K562 (cell line): ENCODE results near the gene DOCK4.

ENCODE experiments used
- CBX5 ChIP-seq: IDR thresholded peaks from 2 replicates; pipeline ENCODE4 v1.6.1; 2014; ENCODE audit warnings: low read depth, borderline replicate concordance
- CCAR2 ChIP-seq: fragments of 200-400 bp; formaldehyde crosslinking; IDR thresholded peaks from 2 replicates; pipeline ENCODE4 v1.6.1; 2017; ENCODE audit warnings: mild to moderate bottlenecking, low read depth, low read length
- FOXP1 ChIP-seq: sonication (generic); formaldehyde crosslinking; IDR thresholded peaks from 2 replicates; pipeline ENCODE4 v1.8.0; 2022; ENCODE audit warnings: mild to moderate bottlenecking, missing genetic modification reagents
- KLF16 ChIP-seq: IDR thresholded peaks from 2 replicates; pipeline ENCODE4 v1.6.1; 2016; ENCODE audit warnings: antibody characterized with exemption
- PML ChIP-seq: IDR thresholded peaks from 2 replicates; pipeline ENCODE4 v1.6.1; 2012; ENCODE audit warnings: low read length, inconsistent platforms
- SIN3A ChIP-seq, 2 experiments: fragments of 150-350 bp in 1 of 2; IDR thresholded peaks; 2 replicates each; pipeline ENCODE4 v1.6.1; 2011 to 2016; ENCODE audit warnings: borderline replicate concordance in 2 of 2, low read depth in 2 of 2, low read length in 2 of 2, mild to moderate bottlenecking in 2 of 2, moderate library complexity in 2 of 2; ENCODE audit not compliant: control insufficient read depth in 1 of 2
- TAF15 ChIP-seq: fragments of 200-400 bp; formaldehyde crosslinking; IDR thresholded peaks from 2 replicates; pipeline ENCODE4 v1.6.1; 2017; ENCODE audit warnings: mild to moderate bottlenecking, low read depth, low read length, moderate library complexity
- ZFP36 ChIP-seq: fragments of 150-350 bp; IDR thresholded peaks from 2 replicates; pipeline ENCODE4 v1.6.1; 2018; ENCODE audit warnings: low read length, low read depth; ENCODE audit not compliant: partially characterized antibody
- ZNF354B ChIP-seq: fragments of 250-450 bp; sonication (Bioruptor Pico); IDR thresholded peaks from 2 replicates; pipeline ENCODE4 v1.4.0; 2020
- TF ChIP-seq, protein P1 (sequence below): sonication (generic); formaldehyde crosslinking; IDR thresholded peaks from 2 replicates; pipeline ENCODE4 v1.8.0; 2022; ENCODE audit warnings: mild to moderate bottlenecking, low read depth, missing genetic modification reagents
- TF ChIP-seq, protein P2 (sequence below): fragments of 250-450 bp; sonication (Bioruptor Pico); IDR thresholded peaks from 2 replicates; pipeline ENCODE4 v1.4.0; 2020; ENCODE audit warnings: mild to moderate bottlenecking, moderate library complexity
- TF ChIP-seq, protein P3 (sequence below), 2 experiments: fragments of 450-650 bp; formaldehyde crosslinking in 1 of 2; IDR thresholded peaks; 2 replicates each; pipeline versions ENCODE4 v1.4.0 to v1.6.1; 2014 to 2020; ENCODE audit warnings: mild to moderate bottlenecking in 2 of 2, borderline replicate concordance in 1 of 2, low read depth in 1 of 2
- TF ChIP-seq, protein P4 (sequence below), 3 experiments: IDR thresholded peaks in 2 of 3; conservative IDR thresholded peaks in 1 of 3; 2 replicates each; pipeline ENCODE4 v1.5.1; 2011 to 2012; ENCODE audit warnings: low read length in 3 of 3, mild to moderate bottlenecking in 3 of 3, control low read depth in 2 of 3, improper control_type of control experiment in 1 of 3, inconsistent platforms in 1 of 3, low read depth in 1 of 3, mixed read lengths in 1 of 3, moderate library complexity in 1 of 3; ENCODE audit not compliant: insufficient read depth in 2 of 3

DNA sequence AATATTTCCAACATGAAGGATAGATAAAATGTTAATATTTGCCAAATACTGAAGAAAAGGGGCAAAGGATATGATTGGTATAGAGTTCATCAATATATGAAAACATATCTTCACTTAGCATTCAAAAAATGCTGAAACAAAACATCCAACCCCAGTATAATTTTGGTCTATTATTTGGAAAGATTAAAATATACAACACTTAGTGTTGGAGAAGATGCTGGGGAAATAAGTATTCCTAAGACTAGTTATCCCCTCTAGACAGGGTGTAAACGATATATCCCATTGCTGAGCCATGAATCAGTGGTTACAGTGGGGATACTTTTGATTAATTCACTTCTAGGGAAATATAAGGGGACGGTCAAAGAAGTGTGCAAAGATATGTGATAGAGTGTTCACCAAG is 456.6 kb downstream of the DOCK4 start:
- TF ChIP-seq PML: no peak
- no peak for TF ChIP-seq ZNF354B (CRISPR knock-in tag)
- TF ChIP-seq ZFP36: no peak
- TF ChIP-seq, protein P1, sequence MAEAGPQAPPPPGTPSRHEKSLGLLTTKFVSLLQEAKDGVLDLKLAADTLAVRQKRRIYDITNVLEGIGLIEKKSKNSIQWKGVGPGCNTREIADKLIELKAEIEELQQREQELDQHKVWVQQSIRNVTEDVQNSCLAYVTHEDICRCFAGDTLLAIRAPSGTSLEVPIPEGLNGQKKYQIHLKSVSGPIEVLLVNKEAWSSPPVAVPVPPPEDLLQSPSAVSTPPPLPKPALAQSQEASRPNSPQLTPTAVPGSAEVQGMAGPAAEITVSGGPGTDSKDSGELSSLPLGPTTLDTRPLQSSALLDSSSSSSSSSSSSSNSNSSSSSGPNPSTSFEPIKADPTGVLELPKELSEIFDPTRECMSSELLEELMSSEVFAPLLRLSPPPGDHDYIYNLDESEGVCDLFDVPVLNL (CRISPR knock-in tag): no peak
- no peak for TF ChIP-seq KLF16
- TF ChIP-seq SIN3A (IDR thresholded peaks at IDR 0.05; ENCODE audit: borderline replicate concordance in 2 of 2, control insufficient read depth in 1 of 2, low read depth in 2 of 2, low read length in 2 of 2): no peak
- TF ChIP-seq, protein P2, sequence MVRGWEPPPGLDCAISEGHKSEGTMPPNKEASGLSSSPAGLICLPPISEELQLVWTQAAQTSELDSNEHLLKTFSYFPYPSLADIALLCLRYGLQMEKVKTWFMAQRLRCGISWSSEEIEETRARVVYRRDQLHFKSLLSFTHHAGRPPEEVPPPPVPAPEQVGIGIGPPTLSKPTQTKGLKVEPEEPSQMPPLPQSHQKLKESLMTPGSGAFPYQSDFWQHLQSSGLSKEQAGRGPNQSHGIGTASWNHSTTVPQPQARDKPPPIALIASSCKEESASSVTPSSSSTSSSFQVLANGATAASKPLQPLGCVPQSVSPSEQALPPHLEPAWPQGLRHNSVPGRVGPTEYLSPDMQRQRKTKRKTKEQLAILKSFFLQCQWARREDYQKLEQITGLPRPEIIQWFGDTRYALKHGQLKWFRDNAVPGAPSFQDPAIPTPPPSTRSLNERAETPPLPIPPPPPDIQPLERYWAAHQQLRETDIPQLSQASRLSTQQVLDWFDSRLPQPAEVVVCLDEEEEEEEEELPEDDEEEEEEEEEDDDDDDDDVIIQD (CRISPR knock-in tag): no peak
- no peak for TF ChIP-seq TAF15
- TF ChIP-seq CCAR2: no peak
- TF ChIP-seq, protein P3, sequence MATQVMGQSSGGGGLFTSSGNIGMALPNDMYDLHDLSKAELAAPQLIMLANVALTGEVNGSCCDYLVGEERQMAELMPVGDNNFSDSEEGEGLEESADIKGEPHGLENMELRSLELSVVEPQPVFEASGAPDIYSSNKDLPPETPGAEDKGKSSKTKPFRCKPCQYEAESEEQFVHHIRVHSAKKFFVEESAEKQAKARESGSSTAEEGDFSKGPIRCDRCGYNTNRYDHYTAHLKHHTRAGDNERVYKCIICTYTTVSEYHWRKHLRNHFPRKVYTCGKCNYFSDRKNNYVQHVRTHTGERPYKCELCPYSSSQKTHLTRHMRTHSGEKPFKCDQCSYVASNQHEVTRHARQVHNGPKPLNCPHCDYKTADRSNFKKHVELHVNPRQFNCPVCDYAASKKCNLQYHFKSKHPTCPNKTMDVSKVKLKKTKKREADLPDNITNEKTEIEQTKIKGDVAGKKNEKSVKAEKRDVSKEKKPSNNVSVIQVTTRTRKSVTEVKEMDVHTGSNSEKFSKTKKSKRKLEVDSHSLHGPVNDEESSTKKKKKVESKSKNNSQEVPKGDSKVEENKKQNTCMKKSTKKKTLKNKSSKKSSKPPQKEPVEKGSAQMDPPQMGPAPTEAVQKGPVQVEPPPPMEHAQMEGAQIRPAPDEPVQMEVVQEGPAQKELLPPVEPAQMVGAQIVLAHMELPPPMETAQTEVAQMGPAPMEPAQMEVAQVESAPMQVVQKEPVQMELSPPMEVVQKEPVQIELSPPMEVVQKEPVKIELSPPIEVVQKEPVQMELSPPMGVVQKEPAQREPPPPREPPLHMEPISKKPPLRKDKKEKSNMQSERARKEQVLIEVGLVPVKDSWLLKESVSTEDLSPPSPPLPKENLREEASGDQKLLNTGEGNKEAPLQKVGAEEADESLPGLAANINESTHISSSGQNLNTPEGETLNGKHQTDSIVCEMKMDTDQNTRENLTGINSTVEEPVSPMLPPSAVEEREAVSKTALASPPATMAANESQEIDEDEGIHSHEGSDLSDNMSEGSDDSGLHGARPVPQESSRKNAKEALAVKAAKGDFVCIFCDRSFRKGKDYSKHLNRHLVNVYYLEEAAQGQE (IDR thresholded peaks at IDR 0.05; ENCODE audit: borderline replicate concordance): no peak
- TF ChIP-seq, protein P3 (CRISPR knock-in tag; IDR thresholded peaks at IDR 0.05; ENCODE audit: low read depth): no peak
- TF ChIP-seq, protein P4, sequence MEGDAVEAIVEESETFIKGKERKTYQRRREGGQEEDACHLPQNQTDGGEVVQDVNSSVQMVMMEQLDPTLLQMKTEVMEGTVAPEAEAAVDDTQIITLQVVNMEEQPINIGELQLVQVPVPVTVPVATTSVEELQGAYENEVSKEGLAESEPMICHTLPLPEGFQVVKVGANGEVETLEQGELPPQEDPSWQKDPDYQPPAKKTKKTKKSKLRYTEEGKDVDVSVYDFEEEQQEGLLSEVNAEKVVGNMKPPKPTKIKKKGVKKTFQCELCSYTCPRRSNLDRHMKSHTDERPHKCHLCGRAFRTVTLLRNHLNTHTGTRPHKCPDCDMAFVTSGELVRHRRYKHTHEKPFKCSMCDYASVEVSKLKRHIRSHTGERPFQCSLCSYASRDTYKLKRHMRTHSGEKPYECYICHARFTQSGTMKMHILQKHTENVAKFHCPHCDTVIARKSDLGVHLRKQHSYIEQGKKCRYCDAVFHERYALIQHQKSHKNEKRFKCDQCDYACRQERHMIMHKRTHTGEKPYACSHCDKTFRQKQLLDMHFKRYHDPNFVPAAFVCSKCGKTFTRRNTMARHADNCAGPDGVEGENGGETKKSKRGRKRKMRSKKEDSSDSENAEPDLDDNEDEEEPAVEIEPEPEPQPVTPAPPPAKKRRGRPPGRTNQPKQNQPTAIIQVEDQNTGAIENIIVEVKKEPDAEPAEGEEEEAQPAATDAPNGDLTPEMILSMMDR (IDR thresholded peaks at IDR 0.05 in 2 of 3, conservative IDR thresholded peaks at IDR 0.05 in 1 of 3; ENCODE audit: insufficient read depth in 2 of 3, low read depth in 1 of 3, low read length in 3 of 3): no peak
- TF ChIP-seq FOXP1: no peak
- TF ChIP-seq CBX5: no peak
